Fibroblast of skin of left biceps (primary cell): ENCODE data around the gene MARCHF6.
"Not testable (repeated sequence)": the region's sequence is repeated elsewhere in the genome, so short reads cannot be mapped to it uniquely, and the experiment has no call there.

Experiments used
- DNase-seq, 2 experiments: peaks; one replicate each; pipeline ENCODE4 v3.0.0-alpha.2; 2013; ENCODE audit warnings: low read depth in 2 of 2

Gene MARCHF6

GRCh38 chr5:10323588-10324488 is 29.7 kb upstream of the MARCHF6 start:
- no peak for DNase-seq

- DNase-seq = no peak
Measured at GRCh38 chr5:10324518-10325370, 28.8 kb upstream of the MARCHF6 start.

GRCh38 chr5:10328323-10328722 is 25.2 kb upstream of the MARCHF6 start:
- no peak for DNase-seq

GRCh38 chr5:10329446-10329819 is 24.1 kb upstream of the MARCHF6 start:
- no peak for DNase-seq

GRCh38 chr5:10329820-10330481 is 23.5 kb upstream of the MARCHF6 start:
- DNase-seq = peak; percentile 88 to 92

GRCh38 chr5:10330511-10331230 is 22.8 kb upstream of the MARCHF6 start:
- no peak for DNase-seq

GRCh38 chr5:10331341-10331796 is 22.1 kb upstream of the MARCHF6 start:
- peak; percentile 92 for DNase-seq

GRCh38 chr5:10332301-10332700 is 21.2 kb upstream of the MARCHF6 start:
- no peak for DNase-seq

GRCh38 chr5:10333154-10334006 is 20.1 kb upstream of the MARCHF6 start:
- no peak for DNase-seq

- DNase-seq = no peak
Measured at GRCh38 chr5:10334831-10335230, 18.7 kb upstream of the MARCHF6 start.

- no peak for DNase-seq
Measured at GRCh38 chr5:10335711-10336470, 17.6 kb upstream of the MARCHF6 start.

- no peak for DNase-seq
Measured at GRCh38 chr5:10337107-10337506, 16.4 kb upstream of the MARCHF6 start.

GRCh38 chr5:10337986-10338385 is 15.5 kb upstream of the MARCHF6 start:
- DNase-seq = no peak

- DNase-seq = no peak
Measured at GRCh38 chr5:10338686-10339057, 14.8 kb upstream of the MARCHF6 start.

GRCh38 chr5:10339058-10339811 is 14.3 kb upstream of the MARCHF6 start:
- DNase-seq = no peak

- no peak for DNase-seq
Measured at GRCh38 chr5:10339958-10340357, 13.5 kb upstream of the MARCHF6 start.

- DNase-seq = no peak
Measured at GRCh38 chr5:10343486-10343885, 10.0 kb upstream of the MARCHF6 start.

GRCh38 chr5:10344461-10345106 is 8.9 kb upstream of the MARCHF6 start:
- DNase-seq = not testable (repeated sequence)

GRCh38 chr5:10348258-10348657 is 5.2 kb upstream of the MARCHF6 start:
- no peak for DNase-seq
